Suprapubic skin (tissue), 4 donors: Measurements from ENCODE around the gene PTPRH.

Experiments
- POLR2A ChIP-seq, 2 donors: fragments of 450-650 bp; IDR thresholded peaks; one replicate each; pipeline ENCODE4 v1.6.1; 2017; ENCODE audit warnings: antibody characterized with exemption in 2 of 2, mild to moderate bottlenecking in 2 of 2, moderate library complexity in 2 of 2
- POLR2AphosphoS5 ChIP-seq, 3 donors: sonication (generic); formaldehyde crosslinking; IDR thresholded peaks; one replicate each; pipeline ENCODE4 v1.6.1; 2017; ENCODE audit warnings: antibody characterized with exemption in 3 of 3
- TF ChIP-seq, protein P1 (sequence below), 2 donors: fragments of 200-600 bp in 1 of 2; fragments of 450-650 bp in 1 of 2; sonication (generic) in 1 of 2; IDR thresholded peaks; one replicate each; pipeline ENCODE4 v1.5.1; 2016 to 2019; ENCODE audit warnings: antibody characterized with exemption in 2 of 2, mild to moderate bottlenecking in 1 of 2, moderate library complexity in 1 of 2

DNA sequence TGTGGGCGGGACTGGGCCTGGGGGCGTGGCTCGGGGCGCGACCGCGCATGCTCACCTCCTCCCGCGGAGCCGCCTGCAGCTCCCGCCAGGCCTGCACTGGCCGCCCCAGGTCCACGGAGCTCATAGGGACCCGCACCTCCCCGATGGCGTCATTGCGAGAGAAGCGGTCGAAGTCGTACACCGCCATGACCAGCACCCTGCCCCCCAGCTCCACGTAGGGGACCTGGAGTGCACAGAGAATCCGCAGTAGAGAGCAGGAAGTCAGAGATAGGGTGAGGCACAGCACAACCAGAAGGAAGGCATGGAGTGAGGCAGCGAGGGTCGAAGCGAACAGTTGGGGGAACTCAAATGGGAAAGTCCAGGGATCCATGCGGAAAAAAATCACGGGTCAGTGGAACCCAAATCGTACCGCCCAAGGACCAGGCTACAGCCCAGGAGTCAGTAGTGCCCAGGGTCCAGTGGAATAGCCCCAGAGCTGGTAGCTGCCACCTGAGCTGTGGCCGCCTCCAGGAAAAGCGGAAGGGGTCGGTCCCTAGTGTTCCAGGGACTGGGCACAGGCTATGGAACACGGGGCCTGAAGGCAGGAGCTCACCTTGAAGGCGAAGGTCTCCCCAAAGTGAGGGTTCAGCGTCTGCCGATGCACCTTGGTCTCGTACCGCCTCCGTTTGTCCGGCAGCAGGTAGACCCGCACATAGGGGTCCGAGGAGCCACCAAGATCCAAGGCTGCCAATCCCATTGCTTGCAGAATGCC, 34.0 kb downstream of the PTPRH start:
- TF ChIP-seq, protein P1, sequence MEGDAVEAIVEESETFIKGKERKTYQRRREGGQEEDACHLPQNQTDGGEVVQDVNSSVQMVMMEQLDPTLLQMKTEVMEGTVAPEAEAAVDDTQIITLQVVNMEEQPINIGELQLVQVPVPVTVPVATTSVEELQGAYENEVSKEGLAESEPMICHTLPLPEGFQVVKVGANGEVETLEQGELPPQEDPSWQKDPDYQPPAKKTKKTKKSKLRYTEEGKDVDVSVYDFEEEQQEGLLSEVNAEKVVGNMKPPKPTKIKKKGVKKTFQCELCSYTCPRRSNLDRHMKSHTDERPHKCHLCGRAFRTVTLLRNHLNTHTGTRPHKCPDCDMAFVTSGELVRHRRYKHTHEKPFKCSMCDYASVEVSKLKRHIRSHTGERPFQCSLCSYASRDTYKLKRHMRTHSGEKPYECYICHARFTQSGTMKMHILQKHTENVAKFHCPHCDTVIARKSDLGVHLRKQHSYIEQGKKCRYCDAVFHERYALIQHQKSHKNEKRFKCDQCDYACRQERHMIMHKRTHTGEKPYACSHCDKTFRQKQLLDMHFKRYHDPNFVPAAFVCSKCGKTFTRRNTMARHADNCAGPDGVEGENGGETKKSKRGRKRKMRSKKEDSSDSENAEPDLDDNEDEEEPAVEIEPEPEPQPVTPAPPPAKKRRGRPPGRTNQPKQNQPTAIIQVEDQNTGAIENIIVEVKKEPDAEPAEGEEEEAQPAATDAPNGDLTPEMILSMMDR (IDR thresholded peaks at IDR 0.05), result no peak
- no peak for TF ChIP-seq POLR2A (IDR thresholded peaks at IDR 0.05)
- TF ChIP-seq POLR2AphosphoS5 (IDR thresholded peaks at IDR 0.05), result no peak
